MCF 10A (cell line): ENCODE data around the gene GALNT7. TPM values are rescaled to one million over a fixed set of nuclear protein-coding genes. Genes with fewer than 3 reads are reported as not detected.
"Not testable (repeated sequence)": the region's sequence is repeated elsewhere in the genome, so short reads cannot be mapped to it uniquely, and the experiment has no call there.

Source experiments
- Bru-seq: library from RNA; stranded (reverse); fragments of 400-500 nt; gene quantifications from one replicate; lab custom pipeline; 2021; lab: Mats Ljungman, UMichigan
- BruChase-seq, 2 experiments: library from RNA; stranded (reverse); fragments of 400-500 nt; gene quantifications; one replicate each; lab custom pipeline; 2021; lab: Mats Ljungman, UMichigan
- BruUV-seq: library from RNA; stranded (reverse); fragments of 400-500 nt; replicated peaks from 2 replicates; lab custom pipeline; 2021; lab: Mats Ljungman, UMichigan
- CTCF ChIA-PET: fragments of 300-600 bp; sonication (Branson Sonifier 250); formaldehyde crosslinking; extraction: SDS; loops from one replicate; lab custom pipeline; 2021; ENCODE audit warnings: antibody characterized with exemption, inconsistent platforms; lab: Yijun Ruan, JAX
- POLR2A ChIA-PET: fragments of 300-600, 350-650 bp; sonication (Branson Sonifier 250); formaldehyde crosslinking; extraction: SDS; loops from one replicate; lab custom pipeline; 2020; ENCODE audit warnings: antibody characterized with exemption, inconsistent platforms; lab: Yijun Ruan, JAX
- DNase-seq: peaks from one replicate; pipeline ENCODE4 v3.0.0-alpha.2; 2018; ENCODE audit not compliant: unreplicated experiment
- H3K27ac Mint-ChIP-seq: one replicate; pipeline ENCODE4 v1.8.0; 2022; ENCODE audit warnings: mild to moderate bottlenecking, low read depth, mixed read lengths; ENCODE audit not compliant: unreplicated experiment
- H3K27me3 Mint-ChIP-seq: one replicate; pipeline ENCODE4 v1.8.0; 2022; ENCODE audit warnings: mixed read lengths; ENCODE audit not compliant: insufficient read depth, unreplicated experiment
- H3K36me3 Mint-ChIP-seq: one replicate; pipeline ENCODE4 v1.8.0; 2022; ENCODE audit warnings: mild to moderate bottlenecking, moderate library complexity, mixed read lengths; ENCODE audit not compliant: insufficient read depth, unreplicated experiment
- H3K4me1 Mint-ChIP-seq: one replicate; pipeline ENCODE4 v1.8.0; 2022; ENCODE audit warnings: mixed read lengths; ENCODE audit not compliant: insufficient read depth, unreplicated experiment
- H3K4me3 Mint-ChIP-seq: one replicate; pipeline ENCODE4 v1.8.0; 2022; ENCODE audit warnings: mild to moderate bottlenecking, moderate library complexity, mixed read lengths; ENCODE audit not compliant: unreplicated experiment
- H3K9me3 Mint-ChIP-seq: one replicate; pipeline ENCODE4 v1.8.0; 2022; ENCODE audit warnings: mixed read lengths; ENCODE audit not compliant: unreplicated experiment
- CTCF ChIP-seq: fragments of 200-600 bp; IDR thresholded peaks from one replicate; pipeline ENCODE4 v1.8.0; 2022; ENCODE audit warnings: antibody characterized with exemption, mild to moderate bottlenecking; ENCODE audit not compliant: unreplicated experiment
- intact Hi-C: fragments of 100-400 bp; cut with micrococcal nuclease; formaldehyde crosslinking; loops from 2 replicates; pipeline ENCODE4 v1.14.1; 2022
- long read RNA-seq: library from polyadenylated mRNA; stranded (forward); transcript quantifications from one replicate; pipeline ENCODE4 v2.0.0, GENCODE V29; 2022
- total RNA-seq: library from RNA; stranded (reverse); gene quantifications from 2 replicates; pipeline ENCODE4 v1.2.3, GENCODE V29; 2022

GALNT7 gene
- 13.7 and 19.9 TPM in 2 replicates for total RNA-seq
- percentile 69 among the genes with signal in this experiment for Bru-seq, nascent RNA
- BruChase-seq, experiment 1, labeled RNA remaining after a 6-hour chase: percentile 65 among the genes with signal in this experiment
- BruChase-seq, experiment 2, labeled RNA remaining after a 2-hour chase: percentile 59 among the genes with signal in this experiment
- long read RNA-seq, full-length matches to known transcripts: 31 of 44 reads
- long read RNA-seq, partial matches to known transcripts: 5 of 44 reads
- long read RNA-seq, other reads (novel, unspliced or antisense): 8 of 44 reads

- Mint-ChIP-seq H3K4me1 (peaks cover 21% of the 10 kb centered on the region), H3K9me3 (no peaks in the 10 kb centered on the region), H3K27me3 (no peaks in the 10 kb centered on the region), H3K36me3 (peaks cover 6% of the 10 kb centered on the region), H3K4me3 (peak within 1 kb of the TSS; percentile 100), H3K27ac (peak within 1 kb of the TSS; percentile 59)
- POLR2A ChIA-PET: interaction anchor here (0.6 to 4.2 kb wide), 26 partner anchors 10 to 201 kb away, joined by 3 to 47 read pairs (median 4); no protein-coding TSS in a partner anchor
- no peak for TF ChIP-seq CTCF
- intact Hi-C loops: loop anchor here (1.0 to 5.0 kb wide), 4 partner anchors 14 to 89 kb away; no protein-coding TSS in a partner anchor
- peak; percentile 73 for DNase-seq
- no TSS peak for BruUV-seq
- CTCF ChIA-PET: interaction anchor here (0.6 to 7.7 kb wide), 14 partner anchors 15 to 251 kb away, joined by 3 to 64 read pairs (median 4); no protein-coding TSS in a partner anchor
Measured at GRCh38 chr4:173168396-173169177, at the start of gene GALNT7. Gene GALNT7 (plus strand): TSS chr4:173168811. CDS start chr4:173168836, 25 bp downstream.

GRCh38 chr4:173118819-173119218 is 49.8 kb upstream of the GALNT7 start:
- H3K36me3 Mint-ChIP-seq, H3K9me3 Mint-ChIP-seq, intact Hi-C loops, H3K27me3 Mint-ChIP-seq, H3K4me3 Mint-ChIP-seq, H3K27ac Mint-ChIP-seq, CTCF ChIA-PET, DNase-seq, BruUV-seq, POLR2A ChIA-PET: not testable (repeated sequence)
- H3K4me1 Mint-ChIP-seq: peaks cover 18% of the 10 kb centered on the region

DNA sequence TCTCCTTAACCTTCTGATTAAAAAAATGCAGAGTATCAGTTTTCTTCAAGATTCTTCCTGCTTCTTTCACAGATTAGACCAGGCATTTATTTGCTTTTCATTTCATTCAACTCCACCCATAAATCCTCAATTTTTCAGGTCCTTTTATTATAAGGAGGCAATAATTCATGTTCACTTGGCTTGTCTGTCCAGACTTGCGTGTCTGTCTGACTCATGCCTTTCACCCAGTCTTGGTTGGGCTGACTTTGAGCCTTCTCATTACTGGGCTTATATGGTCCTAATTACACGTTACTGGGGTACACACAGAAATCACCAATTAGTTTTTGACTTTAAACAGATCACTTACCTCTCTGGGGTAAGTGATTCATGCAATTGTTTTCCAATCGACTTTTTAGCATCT is 48.8 kb upstream of the GALNT7 start:
- Mint-ChIP-seq H3K4me3 (no peak overlapping the region), H3K36me3 (no peaks in the 10 kb centered on the region), H3K27me3 (no peaks in the 10 kb centered on the region), H3K4me1 (peaks cover 18% of the 10 kb centered on the region), H3K9me3 (peaks cover 5% of the 10 kb centered on the region), H3K27ac (no peak overlapping the region)
- intact Hi-C loops: no loop called here
- ChIA-PET POLR2A (no interaction called here), CTCF (no interaction called here)
- no TSS peak for BruUV-seq
- no peak for TF ChIP-seq CTCF
- peak; percentile 53 for DNase-seq

- H3K27me3 Mint-ChIP-seq: no peaks in the 10 kb centered on the region
- no peak for TF ChIP-seq CTCF
- DNase-seq: peak; percentile 24
- peaks cover 5% of the 10 kb centered on the region for H3K9me3 Mint-ChIP-seq
- intact Hi-C loops: no loop called here
- CTCF ChIA-PET: interaction anchor here (0.8 to 1.1 kb wide), 4 partner anchors 46 to 136 kb away, joined by 3 to 5 read pairs (median 3); no protein-coding TSS in a partner anchor
- no peak overlapping the region for H3K4me3 Mint-ChIP-seq
- POLR2A ChIA-PET: interaction anchor here (0.5 to 1.8 kb wide), 7 partner anchors 10 to 97 kb away, joined by 3 to 9 read pairs (median 5); partner anchors contain the start of gene GALNT7
- peaks cover 25% of the 10 kb centered on the region for H3K4me1 Mint-ChIP-seq
- no TSS peak for BruUV-seq
- peak overlapping the region; percentile 49 for H3K27ac Mint-ChIP-seq
- no peaks in the 10 kb centered on the region for H3K36me3 Mint-ChIP-seq
Measured at GRCh38 chr4:173121076-173121561, 47.5 kb upstream of the GALNT7 start.
